SIG-M5 treated with dmso at 0.1 percent for 504 hours (cell line): ENCODE measurements around the gene NGB.
"Not testable (repeated sequence)": the region's sequence is repeated elsewhere in the genome, so short reads cannot be mapped to it uniquely, and the experiment has no call there.

Experiments
- DNase-seq: peaks from one replicate; lab custom pipeline; 2025; ENCODE audit not compliant: unreplicated experiment; lab: John Stamatoyannopoulos, UW

NGB gene

DNA sequence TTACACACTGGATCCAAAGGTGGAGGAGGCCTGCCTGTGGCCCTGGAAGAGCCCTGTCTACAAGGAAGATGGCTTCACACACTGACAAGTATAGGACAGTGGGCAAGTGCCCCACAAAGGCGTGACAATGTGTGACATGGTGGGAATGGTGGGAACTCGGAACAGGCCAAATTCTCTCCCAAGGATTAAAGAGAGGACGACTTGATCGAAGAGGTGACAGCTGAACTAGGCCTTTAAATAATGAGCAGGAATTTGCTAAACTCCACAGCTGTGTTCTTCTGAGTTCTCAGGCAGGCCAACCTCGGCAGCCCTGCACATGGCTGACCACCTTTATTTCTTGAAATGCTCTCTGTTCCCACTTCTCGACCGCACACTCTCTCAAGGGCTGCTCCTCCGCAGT is 25.9 kb upstream of the NGB start:
- no peak for DNase-seq

DNA sequence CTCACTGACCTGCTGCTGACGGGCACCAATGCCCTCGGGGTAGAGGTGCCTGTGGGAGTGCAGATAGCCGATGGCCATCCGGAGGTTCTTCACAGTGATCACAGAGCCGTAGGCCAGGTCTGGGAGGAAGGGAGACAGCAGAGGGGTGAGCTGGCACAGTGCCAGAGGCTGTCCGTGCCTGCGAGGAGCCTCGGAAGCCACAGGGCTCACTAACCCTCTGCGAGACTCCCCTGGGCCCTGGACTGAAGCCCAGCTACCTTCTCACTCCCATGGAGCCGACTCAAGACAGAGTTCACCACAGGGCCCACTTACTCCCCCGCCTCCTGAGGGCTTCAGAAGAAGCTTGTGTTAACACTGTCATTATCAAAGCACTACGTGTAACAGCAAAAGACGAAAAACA is 25.1 kb upstream of the NGB start:
- DNase-seq, result no peak

DNA sequence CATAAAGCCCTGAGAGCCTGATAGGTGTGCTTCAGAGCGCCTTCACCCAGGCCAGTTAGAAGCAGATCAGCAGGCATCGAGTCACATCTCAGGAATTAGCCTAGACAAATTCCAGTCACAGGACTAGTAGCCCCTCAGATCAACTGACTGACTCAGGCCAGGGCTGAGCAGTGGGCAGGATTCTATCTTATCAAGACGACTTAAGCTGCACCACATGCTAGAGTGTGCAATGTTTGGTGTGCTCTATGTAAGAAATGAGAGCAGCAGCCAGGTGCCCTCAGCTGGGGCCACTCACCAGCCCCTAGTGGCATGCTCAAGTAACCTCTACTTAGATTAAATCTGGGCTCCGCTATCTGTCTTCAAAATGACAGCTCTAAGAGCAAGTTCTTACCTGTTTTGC is 19.7 kb upstream of the NGB start:
- no peak for DNase-seq

DNA sequence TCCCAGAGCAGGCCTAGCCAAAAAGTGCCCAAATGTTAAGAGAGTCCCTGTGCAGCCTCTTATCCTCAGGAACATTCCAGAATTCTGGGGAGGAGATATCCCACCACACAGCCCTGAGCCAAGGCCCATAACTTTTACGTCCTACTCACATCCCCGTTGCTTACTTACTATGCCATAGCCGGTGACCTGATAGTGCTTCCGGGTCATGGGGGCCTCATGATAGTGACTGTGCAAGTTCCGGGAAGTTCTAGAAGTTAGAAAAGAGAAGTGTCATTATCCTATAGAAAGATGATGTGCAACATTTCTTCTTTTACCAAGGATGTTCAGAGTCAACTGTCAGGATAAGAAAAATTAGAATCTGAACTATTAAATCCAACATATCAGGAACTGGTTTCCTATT is 15.6 kb upstream of the NGB start:
- no peak for DNase-seq

DNA sequence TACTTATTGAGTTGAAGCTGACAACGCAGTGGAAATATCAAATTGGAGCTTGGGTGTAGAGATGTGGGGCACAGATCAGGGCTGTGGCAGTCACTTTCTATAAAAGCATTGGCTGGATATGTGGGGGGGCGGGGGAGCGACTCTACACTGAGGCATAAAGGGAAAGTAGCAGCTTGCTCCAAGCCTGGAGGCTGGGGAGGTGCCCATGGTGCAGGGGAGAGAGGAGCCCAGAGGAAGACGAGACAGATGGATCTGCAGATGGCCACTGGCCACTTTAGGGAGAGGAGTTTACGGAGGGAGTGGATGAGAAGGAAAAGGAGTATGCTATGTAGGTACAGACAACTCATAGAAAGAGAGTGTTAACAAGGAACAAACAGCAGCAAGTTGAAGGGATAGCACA is 13.5 kb upstream of the NGB start:
- no peak for DNase-seq

DNA sequence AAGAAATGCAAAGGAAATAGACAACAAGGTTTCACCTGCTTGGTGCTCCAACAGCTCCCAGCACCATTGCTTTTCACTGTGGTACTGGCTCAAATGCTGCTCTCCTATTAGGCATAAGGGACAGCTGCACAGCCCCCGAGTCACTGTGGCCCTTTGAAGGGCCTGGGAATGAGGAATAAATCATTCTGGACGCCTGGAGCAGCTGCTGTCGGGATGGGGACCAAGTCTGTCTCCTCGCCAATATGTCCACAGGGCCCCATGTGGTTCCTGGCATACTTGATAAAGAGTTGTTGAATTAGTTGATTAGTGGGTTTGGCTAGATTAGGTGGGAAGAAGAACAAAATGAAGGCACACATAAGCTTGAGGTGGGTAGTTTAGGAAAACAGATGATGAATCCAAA is 13.1 kb upstream of the NGB start:
- no peak for DNase-seq

DNA sequence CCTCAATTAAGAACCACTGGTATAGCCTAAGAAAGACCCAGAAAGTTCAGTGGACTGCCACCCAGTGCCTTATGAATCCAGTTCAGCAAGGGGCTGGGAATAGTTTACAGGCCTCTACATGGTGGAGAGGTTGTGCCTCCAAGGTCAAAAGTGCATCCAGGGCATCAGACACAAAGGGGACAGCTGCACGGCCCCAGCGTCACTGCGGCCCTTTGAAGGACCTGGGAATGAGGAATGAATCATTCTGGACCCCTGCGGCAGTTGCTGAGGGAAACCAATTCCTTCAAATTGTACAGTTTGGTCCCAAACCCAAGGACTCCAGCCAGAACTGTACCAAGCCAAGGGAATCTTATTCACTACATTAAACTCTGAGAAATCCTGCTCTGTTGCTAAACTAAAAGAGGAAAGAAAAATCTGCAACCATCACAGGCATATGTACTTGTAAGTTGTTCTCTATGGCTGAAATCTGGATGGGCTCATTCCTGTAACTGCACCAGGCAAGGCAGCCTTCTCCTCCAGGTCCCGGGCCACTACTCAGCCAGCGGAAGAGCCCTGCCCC is 10.9 kb upstream of the NGB start:
- DNase-seq, result no peak

DNA sequence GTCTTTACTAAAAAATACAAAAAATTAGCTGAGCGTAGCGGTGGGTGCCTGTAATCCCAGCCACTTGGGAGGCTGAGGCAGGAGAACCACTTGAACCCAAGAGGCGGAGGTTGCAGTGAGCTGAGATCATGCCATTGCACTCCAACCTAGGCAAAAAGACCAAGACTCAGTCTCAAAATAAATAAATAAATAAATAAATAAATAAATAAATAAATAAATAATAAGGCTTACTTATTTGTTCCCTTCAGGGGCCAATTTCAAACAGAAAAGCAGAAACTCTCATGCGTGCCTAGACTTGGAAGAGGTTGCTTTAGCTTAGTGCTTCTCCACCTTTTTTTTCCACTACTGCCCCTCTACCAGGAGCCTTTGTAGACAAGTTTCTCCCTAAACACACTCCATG is 9.9 kb upstream of the NGB start:
- not testable (repeated sequence) for DNase-seq

DNA sequence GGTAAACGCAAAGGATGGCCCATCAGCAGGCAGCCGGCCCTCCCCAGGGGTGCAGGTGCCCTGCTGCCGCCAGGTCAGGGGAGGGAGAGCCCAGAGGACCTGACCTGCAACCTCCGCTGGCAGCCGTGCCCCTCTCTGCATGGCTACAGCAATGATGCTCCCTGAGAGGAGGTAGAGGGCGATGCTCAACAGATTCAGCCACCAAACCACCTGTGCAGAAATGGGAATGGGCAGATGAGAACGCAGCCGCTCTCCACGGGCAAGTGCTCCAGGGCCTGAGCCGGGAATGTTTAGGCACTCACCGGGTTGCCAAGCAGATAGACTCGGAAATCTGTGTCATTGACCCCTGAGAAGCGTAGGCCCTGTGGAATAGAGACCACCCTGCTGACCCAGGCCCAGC is 8.7 kb upstream of the NGB start:
- DNase-seq, result no peak

DNA sequence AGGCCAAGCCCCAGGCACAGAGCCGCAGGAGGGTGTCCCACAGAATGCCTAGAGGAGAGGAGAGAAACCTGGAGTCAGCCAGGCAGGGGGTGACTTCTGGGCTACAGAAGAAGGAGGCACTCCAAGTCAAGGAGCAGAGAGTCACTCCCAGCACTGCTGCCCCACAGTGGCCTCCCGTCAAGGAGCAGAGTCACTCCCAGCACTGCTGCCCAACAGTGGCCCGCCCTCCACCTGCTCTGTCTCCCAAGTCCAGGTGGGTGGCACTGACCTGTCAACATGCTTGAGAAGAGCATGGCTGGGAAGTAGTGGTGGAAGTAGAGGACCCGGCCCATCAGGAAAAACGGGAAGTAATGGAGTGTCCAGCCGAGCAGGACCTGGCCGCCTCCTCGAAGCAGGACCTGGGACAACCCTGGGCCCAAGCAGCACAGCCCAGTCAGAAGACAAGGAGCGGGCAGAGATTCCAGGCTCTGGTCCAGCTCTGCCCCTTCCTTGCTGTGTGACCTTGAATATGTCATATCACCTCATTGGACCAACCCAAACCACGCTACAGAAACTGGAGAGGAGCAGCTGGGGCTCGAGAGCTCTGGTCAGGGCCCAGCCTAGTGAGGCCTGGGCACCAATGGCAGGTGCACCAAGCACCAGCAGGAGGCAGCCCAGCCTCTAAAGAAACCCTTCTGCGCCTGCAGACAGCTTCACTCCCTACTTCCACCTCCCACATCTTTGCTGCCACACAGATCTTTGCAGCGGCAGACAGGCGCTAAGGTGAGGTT is 7.6 kb upstream of the NGB start:
- no peak for DNase-seq

DNA sequence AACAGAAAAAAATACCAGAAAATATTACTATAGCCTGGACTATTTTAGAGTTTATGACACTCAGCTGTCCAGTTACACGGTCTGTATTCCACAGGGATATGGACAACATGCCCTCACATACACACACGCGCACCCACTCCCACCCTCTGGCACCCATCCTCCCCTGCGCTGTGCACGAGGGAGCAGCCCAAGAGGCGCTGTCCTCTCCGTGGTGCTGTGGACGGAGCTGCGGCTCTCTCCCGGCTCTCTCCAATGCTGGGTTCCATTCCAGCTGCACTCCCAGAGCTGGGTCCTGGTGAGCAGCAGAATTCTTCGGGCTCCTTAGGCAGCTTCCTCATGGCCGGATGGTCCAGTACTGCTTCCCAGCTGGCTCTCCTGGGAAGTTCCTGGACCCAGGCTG is 6.0 kb upstream of the NGB start:
- DNase-seq, result no peak

DNA sequence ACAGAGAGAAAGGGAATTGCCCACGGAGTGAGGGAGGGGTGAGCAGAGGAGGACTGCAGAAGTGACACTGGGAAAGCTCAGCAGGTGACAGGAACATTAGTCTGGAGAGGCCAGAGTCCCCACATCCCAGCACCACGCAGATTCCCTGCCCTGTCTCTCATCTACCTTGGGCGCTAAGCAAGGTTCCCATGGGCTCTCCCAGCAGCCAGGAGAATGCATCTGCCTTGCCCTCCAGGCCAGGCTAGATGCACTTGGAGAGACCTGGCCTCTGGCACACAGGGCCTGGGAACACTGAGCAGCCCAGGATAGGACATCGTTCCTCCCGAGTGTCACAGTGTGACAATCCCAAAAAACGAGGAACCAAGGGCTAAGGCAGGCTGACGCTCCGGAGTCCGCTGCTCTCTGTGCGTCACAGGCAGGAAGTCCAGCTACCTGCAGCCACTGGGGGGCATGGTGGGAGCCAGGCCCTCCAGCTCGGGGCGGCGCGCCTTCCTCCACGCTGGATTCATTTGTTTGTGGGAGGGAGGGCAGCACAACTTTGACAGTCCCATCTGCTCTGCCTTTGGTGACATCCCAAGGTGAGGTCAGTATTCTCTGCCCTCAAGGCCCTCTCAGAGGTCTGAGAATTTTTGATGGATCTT is 5.4 kb upstream of the NGB start:
- no peak for DNase-seq

DNA sequence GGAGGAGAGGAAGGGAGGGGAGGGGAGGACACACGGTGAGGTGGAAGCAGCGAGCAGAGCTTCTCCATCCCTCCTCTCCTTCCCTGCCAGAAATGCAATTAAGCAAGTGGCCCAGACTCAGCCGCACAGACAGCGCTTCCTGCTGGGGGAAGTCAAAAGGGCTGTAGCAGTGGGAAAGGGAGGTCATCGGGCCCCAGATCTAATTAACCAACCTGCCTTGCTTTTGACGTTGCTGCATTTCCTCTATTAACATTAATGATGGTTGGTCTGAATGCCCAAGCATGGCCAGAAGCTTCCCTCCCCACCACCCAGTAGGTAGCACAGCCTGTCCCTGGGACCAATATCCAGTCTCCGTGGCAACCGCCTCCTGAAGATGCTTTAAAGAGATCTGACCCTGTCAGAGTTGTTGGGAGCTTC is 4.6 kb upstream of the NGB start:
- no peak for DNase-seq

DNA sequence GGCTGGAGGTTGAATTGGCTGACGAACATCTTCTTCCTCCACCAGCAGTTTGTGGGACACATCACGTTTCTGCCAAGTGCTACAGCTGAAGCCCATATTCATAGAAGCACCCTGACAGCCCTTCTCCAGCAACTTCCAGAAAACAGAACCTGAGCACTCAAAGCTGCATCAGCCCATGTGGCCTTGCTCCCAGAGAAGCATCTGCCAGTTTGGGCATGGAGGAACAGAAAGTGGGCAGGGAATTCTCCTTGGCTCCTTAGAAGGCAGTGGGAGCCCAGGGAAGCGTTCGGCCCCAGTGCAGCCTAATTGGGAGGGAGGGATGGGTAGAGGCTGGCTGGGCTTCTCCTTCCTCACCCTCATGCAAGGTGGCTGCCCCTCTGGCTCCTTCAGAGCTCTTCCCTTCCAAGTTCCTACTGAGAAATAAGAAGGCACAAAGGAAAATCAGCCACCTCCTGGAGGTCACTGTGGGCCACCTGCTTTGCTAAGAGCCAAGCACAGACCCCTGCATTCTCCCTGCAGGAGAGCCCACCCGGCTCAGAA is 4.1 kb upstream of the NGB start:
- no peak for DNase-seq

DNA sequence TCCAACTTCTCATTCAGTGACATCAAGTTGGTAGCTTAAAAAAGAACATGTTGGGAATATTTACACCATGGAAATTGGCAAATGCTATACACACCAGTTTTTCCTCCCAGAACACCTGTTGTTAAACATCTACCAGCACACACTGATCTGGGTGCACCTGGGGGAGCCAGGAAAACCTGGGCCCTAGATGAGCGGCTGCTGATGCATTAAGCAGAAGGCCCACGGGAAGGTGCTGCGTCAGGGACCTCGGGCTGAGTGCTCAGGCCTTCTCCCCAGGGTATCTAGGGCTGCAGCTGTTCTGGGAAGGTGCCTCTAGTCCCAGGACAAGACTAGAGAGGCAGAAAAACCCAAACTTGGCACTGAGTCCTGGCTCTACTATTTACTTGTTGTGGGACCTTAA is 2.8 kb upstream of the NGB start:
- no peak for DNase-seq

DNA sequence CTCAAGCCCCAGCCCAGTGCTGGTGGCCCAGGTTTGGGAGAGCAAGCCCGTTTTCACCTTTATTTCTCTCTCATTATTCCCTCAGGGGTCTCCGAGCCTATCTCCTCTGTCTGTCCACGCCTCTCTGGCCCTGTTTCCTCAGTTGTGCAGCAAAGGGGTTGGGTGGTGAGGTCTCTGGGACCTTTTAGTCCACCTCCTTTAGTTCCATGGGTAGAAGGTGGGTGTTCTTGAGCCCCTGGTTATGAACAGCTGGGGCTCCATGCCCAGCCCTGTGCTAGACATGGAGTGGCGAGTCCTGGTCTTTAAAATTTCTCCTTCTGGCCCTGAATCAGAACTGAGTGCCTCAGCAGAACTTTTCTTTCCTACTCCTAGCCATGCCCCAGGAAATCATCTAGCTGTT is 1.3 kb upstream of the NGB start:
- no peak for DNase-seq

DNA sequence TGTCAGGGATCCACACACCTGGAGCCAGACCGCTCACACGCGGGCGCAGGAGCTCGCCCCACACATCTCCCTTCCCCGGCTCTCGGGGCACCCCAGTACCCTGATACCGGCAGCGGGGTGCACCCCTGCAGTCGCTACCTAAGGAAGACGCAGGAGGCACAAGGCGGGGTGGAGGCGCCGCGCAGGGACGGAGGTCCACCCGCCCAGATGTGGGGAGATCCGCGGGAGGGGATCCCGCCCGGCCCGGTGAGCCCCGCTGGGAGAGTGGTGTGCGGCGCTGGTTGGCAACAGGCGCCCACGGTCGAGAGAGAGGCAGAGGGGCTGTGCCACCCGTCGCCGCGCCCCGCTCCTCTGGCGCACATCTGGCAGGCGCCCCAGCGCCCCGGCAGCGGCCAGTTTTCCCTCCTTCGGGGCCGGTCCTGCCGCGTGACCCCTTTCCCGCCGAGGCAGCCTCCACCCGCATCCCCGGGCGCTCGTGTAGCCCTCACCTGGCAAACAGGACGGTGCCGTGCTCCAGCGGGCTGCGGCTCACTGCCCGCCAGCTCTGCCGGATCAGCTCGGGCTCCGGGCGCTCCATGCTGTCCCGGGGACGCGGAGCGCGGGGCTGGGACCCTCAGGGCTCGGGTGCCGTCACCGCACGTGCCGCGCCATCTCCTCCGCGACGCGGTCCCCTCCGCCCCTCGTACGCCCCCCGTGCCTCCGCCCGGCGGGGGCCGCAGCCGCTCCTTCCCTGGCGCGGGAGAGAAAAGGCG is 469 bp downstream of the NGB start:
- DNase-seq, result no peak

DNA sequence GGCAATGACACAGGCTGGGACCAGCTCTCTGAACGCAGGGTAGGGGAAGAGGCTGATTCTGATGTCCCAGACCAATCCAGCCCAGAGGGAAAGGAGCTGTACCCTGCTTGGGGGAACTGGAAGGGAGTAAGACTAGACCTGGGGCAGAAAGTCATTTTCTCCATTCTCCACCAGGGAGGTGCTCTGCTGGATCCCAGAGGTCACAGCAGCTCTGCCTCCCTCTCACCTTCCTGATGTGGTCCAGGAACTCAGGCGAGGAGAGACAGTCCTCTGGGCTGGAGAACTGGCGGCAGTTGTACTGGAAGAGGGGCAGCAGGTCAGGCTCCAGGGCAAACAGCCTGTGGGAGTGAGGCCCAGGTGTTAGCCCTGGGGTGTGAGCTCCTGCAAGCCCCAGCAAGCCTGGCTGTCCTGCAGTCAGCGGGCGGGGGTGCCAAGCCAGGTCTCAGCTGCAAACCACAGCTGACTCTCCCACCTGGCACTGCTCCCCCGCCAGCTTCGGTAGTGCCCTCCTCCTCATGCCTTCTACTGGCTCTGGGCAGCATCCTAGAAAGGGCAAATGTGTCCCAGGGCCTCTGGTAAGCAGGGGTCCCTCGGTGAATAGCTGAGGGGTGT is 1.9 kb downstream of the NGB start:
- DNase-seq, result no peak

DNA sequence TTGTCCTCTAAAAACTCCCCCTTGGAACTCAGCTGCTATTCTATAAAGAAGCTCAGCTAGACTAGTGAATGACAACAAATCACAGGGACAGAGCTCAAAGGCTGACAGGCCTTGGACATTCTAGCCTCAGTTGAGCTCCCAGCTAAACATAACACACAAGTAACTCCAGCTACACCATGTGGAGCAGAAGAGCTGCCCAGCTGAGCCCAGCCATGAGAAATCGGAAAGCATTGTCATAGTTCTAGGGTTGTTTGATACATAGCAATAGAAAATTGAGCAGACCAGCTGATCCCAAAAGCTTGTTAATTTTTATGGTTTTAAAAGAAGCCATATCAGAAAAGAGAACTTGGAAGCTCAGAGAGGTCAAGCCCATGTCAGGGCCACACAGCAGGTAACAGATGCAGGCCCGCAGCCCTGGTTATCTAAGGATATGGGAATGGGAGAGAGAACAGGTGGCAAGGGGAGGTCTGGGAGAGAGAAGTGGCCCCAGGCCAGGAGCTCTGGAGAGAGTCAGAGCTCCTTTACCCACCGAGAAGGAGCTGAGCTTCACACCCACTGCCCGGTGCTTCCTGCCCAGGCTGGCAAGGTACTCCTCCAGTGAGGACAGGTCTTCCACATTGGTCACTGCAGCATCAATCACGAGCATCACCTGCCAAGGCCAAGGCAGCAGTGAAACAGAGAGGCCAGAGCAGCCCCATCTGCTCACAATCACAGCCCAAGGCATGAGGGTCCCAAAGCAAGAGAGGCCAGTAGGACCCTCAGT is 2.9 kb downstream of the NGB start:
- DNase-seq, result no peak

DNA sequence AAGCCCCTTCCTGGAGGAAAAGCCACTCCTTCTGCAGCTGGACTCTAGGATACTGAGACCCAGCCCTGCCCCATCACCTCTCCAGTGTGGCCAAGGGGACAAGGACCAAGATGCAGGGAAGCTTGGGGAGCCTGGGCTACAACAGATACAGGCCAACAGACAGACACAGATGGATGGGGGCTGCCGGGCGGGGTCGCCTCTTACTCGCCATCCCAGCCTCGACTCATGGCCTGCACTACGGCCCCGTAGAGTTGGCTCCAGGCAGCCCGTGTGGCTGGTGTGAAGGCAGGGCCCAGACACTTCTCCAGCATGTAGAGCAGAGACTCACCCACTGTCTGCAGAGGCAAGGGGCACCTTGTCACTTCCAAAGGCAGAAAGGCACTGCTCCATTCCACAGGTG is 4.7 kb downstream of the NGB start:
- no peak for DNase-seq
